Epithelial cell of proximal tubule (primary cell): ENCODE data around the gene AP1G2. TPM values are rescaled to one million over a fixed set of nuclear protein-coding genes. Genes with fewer than 3 reads are reported as not detected.

Experiments used
- DNase-seq: peaks from one replicate; pipeline ENCODE4 v3.0.0-alpha.2; 2011; ENCODE audit warnings: low read depth
- H3K4me3 ChIP-seq: 2 replicates; pipeline ENCODE4 v1.5.1; 2011; ENCODE audit warnings: low read depth, mild to moderate bottlenecking, low read length
- total RNA-seq: library from RNA; depleted of rRNA; stranded (reverse); fragments of >200 nt; gene quantifications from 2 replicates; pipeline ENCODE4 v1.2.3, GENCODE V29; 2015
- TF ChIP-seq, protein P1 (sequence below): conservative IDR thresholded peaks from 2 replicates; pipeline ENCODE4 v1.5.1; 2012; ENCODE audit warnings: low read depth, mild to moderate bottlenecking, low read length

Gene AP1G2
- total RNA-seq, 1 donor from 2014 or later, result 89.9 TPM

DNA sequence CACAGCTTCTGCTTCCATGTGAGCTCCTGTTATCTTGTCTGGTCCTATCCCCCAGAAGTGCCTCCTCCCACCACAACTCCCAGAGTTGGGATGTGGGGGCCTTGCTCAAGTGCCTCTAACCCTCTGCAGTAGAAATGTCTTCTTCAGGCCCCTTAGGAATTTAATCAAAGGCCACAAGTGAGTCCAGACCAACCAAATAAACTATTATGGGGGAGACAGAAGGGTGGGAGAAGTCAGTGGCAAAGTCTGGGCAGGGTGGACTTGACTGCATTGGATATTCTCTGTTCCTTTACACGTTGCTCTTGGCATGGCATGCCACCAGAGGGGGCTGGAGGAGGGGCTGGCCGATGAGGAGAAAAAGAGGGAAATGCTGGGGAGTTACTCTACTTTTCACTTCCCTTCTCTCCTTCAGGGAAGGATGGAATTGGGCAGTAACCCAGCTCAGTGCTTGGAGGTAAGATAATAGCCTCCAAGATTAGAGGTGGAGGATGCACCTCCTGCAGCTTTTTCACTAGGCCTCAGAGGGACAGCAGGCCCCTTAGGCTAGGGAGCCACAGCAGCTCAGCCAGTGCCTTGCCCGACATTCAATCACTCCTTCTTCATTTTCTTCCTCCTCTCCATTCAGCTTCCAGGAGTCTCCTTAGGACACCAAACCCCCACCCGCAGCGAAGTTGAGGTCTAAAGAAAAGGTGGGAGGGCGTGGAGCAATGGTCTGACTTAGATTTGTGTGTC, 1.2 kb upstream of the AP1G2 start:
- TF ChIP-seq, protein P1, sequence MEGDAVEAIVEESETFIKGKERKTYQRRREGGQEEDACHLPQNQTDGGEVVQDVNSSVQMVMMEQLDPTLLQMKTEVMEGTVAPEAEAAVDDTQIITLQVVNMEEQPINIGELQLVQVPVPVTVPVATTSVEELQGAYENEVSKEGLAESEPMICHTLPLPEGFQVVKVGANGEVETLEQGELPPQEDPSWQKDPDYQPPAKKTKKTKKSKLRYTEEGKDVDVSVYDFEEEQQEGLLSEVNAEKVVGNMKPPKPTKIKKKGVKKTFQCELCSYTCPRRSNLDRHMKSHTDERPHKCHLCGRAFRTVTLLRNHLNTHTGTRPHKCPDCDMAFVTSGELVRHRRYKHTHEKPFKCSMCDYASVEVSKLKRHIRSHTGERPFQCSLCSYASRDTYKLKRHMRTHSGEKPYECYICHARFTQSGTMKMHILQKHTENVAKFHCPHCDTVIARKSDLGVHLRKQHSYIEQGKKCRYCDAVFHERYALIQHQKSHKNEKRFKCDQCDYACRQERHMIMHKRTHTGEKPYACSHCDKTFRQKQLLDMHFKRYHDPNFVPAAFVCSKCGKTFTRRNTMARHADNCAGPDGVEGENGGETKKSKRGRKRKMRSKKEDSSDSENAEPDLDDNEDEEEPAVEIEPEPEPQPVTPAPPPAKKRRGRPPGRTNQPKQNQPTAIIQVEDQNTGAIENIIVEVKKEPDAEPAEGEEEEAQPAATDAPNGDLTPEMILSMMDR, result peak; percentile 48
- no peak overlapping the region for H3K4me3 ChIP-seq
- no peak for DNase-seq

DNA sequence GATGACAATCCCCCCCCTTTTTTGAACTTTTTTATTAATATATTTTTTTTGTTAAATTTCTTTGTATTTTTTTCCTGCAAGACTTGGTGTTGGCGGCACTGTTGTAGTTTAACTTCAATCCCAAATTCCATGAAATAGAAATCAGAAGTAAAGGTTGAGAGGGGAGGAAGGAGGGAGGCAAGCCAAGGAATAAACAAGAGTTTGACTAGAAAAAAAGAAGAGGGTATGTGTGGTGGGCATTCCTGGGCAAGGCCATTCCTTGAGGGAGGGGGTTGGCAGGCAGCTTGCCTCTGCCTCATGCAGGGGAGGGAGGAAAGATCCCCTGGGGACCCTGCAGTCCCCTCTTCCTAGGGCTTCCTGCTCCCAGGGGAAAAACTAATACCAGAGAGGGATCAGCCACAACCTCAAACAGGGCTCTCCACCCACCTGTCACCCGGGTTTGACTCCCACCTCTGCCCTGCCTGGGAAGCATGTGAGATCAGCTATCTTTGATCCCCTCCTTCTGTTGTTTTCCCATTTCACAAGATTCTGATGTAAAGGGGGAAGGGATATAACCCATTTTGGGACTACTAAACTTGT, 519 bp upstream of the AP1G2 start:
- TF ChIP-seq, protein P1, result no peak
- no peak for DNase-seq
- H3K4me3 ChIP-seq, result peak overlapping the region; percentile 81

DNA sequence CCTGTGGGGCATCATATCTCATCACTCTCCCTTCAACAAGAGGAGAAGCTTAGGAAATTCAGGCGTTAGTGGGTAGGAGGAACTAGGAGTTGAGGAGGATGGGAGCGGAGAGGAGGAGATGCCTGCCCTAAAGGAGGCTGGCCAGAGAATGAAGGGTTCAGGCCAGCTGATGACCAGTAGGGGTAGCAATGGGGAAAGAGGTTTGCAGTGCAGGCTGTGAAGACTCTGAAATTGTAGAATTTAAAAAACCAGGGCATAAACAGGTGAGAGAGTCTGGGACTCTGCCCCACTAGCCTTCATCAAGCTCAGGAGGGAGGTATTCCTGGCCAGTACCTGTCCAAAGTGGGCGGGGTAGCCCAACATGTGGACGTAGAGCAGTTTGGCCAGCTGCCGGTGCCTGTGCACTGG, 809 bp downstream of the AP1G2 start:
- no peak for DNase-seq
- peak overlapping the region; percentile 81 for H3K4me3 ChIP-seq
- TF ChIP-seq, protein P1, result peak; percentile 39

DNA sequence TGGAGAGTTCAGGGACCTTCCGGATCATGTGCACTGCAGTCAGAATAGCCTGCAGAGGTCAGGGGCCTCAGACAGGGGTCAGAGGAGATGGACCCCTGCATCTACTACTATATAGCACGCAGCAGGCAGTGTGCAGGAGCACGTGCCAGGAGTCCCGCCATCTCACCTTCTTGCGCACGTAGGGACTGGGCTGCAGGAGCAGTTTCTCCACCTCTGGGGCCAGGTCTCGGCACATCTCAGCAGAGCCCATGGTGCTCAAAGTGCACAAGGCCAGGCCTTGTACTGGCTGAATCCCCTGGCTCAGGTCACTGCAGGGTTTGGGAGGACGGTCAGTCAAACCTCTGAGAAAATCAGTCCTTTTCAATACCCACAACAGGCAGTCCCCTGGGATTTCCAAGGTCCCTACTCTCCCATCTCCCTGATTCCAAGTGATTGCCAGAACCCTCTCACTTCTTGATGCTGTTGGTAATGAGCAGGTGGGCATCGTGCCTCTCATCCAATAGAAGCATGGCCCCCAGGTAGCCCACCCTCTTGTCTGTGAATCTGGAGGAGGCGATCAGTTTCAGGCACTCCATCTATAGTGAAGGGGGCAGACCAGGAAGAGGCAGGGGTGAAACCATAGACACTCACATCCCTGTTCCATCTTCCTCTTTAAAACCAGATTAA, 1.3 kb downstream of the AP1G2 start:
- H3K4me3 ChIP-seq, result peak overlapping the region; percentile 81
- TF ChIP-seq, protein P1, result no peak
- DNase-seq, result no peak

DNA sequence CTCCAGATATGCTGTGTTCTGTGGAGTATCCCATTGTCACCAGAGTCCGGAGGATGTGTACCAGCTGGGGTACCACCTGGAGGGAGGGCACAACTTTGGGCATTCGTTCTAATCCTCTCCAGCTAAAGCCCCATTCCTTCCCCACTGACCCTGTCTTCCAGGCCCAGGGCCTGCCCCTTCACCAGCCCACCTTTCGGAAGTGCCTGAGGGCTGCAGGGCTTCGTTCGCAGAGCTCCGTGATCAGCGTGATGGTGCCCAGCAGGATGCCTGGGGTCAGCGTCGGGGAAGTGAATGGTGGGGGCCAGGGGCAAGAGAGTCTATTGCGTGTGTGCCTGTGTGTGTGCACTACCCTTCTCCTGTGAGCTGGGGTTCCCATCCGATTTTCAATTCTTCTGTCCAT, 2.0 kb downstream of the AP1G2 start:
- TF ChIP-seq, protein P1, result no peak
- no peak for DNase-seq
- no peak overlapping the region for H3K4me3 ChIP-seq

DNA sequence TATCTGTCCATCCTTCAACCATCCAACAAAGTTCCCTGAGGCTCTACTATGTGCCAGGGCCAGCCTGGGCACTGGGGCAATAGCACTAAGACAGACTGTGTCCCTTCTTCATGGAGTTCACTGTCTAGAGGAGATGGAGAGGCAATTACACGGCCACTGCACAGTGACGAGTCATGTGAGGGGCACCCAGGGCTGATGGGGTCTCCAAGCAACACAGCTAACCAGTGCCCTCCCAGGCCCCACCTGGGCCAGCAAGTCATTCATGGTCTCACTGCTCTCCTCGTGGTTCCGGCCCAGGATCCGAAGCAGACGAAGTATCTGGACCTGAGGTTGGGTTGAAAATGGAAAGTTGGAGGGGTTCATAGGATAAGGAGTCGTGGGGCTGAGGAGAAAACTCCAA, 2.7 kb downstream of the AP1G2 start:
- H3K4me3 ChIP-seq, result no peak overlapping the region
- no peak for DNase-seq
- TF ChIP-seq, protein P1, result no peak
